IMR-90 (cell line): ENCODE data around the gene ZFP90.
"Not testable (repeated sequence)": the region's sequence is repeated elsewhere in the genome, so short reads cannot be mapped to it uniquely, and the experiment has no call there.

Experiments
- BHLHE40 ChIP-seq: fragments of 150-350 bp; IDR thresholded peaks from 2 replicates; pipeline ENCODE4 v1.6.1; 2016; ENCODE audit warnings: mild to moderate bottlenecking, low read depth, low read length
- MAZ ChIP-seq: IDR thresholded peaks from 2 replicates; pipeline ENCODE4 v1.6.1; 2012; ENCODE audit warnings: low read depth, mild to moderate bottlenecking, low read length, improper control_type of control experiment, moderate library complexity, borderline replicate concordance
- NFE2L2 ChIP-seq: fragments of 150-350 bp; IDR thresholded peaks from 2 replicates; pipeline ENCODE4 v1.6.1; 2016; ENCODE audit warnings: low read depth, mild to moderate bottlenecking, low read length
- POLR2A ChIP-seq: IDR thresholded peaks from 2 replicates; pipeline ENCODE4 v1.6.1; 2012; ENCODE audit warnings: mild to moderate bottlenecking, low read depth, low read length
- RAD21 ChIP-seq: IDR thresholded peaks from 2 replicates; pipeline ENCODE4 v1.6.1; 2012; ENCODE audit warnings: low read length, improper control_type of control experiment
- TF ChIP-seq, protein P1 (sequence below): conservative IDR thresholded peaks from 2 replicates; pipeline ENCODE4 v1.5.1; 2012; ENCODE audit warnings: mild to moderate bottlenecking, low read depth, low read length, improper control_type of control experiment
- TF ChIP-seq, protein P2 (sequence below): fragments of 150-350 bp; IDR thresholded peaks from 2 replicates; pipeline ENCODE4 v1.6.1; 2017; ENCODE audit warnings: mild to moderate bottlenecking, antibody characterized with exemption, low read length, low read depth

DNA sequence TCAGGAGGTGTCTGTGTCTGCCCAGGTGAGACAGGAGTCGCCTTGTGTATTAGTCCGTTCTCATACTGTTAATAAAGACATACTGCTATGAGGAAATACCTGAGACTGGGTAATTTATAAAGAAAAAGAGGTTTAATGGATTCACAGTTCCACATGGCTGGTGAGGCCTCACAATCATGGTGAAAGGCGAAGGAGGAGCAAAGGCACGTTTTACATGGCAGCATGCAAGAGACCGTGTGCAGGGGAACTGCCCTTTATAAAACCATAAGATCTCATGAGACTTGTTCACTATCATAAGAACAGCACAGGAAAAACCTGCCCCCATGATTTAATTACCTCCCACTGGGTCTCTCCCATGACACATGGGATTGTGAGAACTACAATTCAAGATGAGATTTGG, 44.8 kb upstream of the ZFP90 start:
- not testable (repeated sequence) for TF ChIP-seq MAZ, POLR2A, RAD21, NFE2L2, BHLHE40
- TF ChIP-seq, protein P1, sequence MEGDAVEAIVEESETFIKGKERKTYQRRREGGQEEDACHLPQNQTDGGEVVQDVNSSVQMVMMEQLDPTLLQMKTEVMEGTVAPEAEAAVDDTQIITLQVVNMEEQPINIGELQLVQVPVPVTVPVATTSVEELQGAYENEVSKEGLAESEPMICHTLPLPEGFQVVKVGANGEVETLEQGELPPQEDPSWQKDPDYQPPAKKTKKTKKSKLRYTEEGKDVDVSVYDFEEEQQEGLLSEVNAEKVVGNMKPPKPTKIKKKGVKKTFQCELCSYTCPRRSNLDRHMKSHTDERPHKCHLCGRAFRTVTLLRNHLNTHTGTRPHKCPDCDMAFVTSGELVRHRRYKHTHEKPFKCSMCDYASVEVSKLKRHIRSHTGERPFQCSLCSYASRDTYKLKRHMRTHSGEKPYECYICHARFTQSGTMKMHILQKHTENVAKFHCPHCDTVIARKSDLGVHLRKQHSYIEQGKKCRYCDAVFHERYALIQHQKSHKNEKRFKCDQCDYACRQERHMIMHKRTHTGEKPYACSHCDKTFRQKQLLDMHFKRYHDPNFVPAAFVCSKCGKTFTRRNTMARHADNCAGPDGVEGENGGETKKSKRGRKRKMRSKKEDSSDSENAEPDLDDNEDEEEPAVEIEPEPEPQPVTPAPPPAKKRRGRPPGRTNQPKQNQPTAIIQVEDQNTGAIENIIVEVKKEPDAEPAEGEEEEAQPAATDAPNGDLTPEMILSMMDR: not testable (repeated sequence)
- TF ChIP-seq, protein P2, sequence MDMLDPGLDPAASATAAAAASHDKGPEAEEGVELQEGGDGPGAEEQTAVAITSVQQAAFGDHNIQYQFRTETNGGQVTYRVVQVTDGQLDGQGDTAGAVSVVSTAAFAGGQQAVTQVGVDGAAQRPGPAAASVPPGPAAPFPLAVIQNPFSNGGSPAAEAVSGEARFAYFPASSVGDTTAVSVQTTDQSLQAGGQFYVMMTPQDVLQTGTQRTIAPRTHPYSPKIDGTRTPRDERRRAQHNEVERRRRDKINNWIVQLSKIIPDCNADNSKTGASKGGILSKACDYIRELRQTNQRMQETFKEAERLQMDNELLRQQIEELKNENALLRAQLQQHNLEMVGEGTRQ: not testable (repeated sequence)
